ENCODE measurements around the gene LPP. TPM values are rescaled to one million over a fixed set of nuclear protein-coding genes. Genes with fewer than 3 reads are reported as not detected.
A peak's percentile ranks its signal among the peaks of the same experiment; 100 is the strongest.

The LPP gene
- total RNA-seq, 1 donor from 2014 or later = 97.4 TPM

GRCh38 chr3:188827576-188827975 lies 673.6 kb downstream of the LPP start:
- peaks cover 22% of the 10 kb centered on the region for H3K4me1 ChIP-seq

GRCh38 chr3:188829130-188829529 lies 675.2 kb downstream of the LPP start:
- Histone ChIP-seq H3K4me3 (no peak overlapping the region), H3K27me3 (ENCODE audit: low read depth) (no peaks in the 10 kb centered on the region), H3K36me3 (no peaks in the 10 kb centered on the region), H3K9me3 (replicated peaks) (no peaks in the 10 kb centered on the region), H3K27ac (replicated peaks) (no peak overlapping the region), H3K4me1 (peaks cover 33% of the 10 kb centered on the region)
- intact Hi-C loops (cut with micrococcal nuclease) = no loop called here
- DNase-seq = no peak
- TF ChIP-seq CTCF (IDR thresholded peaks at IDR 0.05; ENCODE audit: borderline replicate concordance) = no peak

More at GRCh38 chr3:188827576-188827975, 673.6 kb downstream of the LPP start:
- no peak for TF ChIP-seq CTCF (IDR thresholded peaks at IDR 0.05; ENCODE audit: borderline replicate concordance)
- Histone ChIP-seq H3K4me3 (no peak overlapping the region), H3K9me3 (replicated peaks) (no peaks in the 10 kb centered on the region), H3K27ac (replicated peaks) (no peak overlapping the region), H3K36me3 (no peaks in the 10 kb centered on the region), H3K27me3 (ENCODE audit: low read depth) (no peaks in the 10 kb centered on the region)
- intact Hi-C loops (cut with micrococcal nuclease) = no loop called here
- DNase-seq = no peak

GRCh38 chr3:188829576-188829975 lies 675.6 kb downstream of the LPP start:
- Histone ChIP-seq H3K4me3 (no peak overlapping the region), H3K4me1 (peaks cover 30% of the 10 kb centered on the region), H3K9me3 (replicated peaks) (no peaks in the 10 kb centered on the region), H3K36me3 (no peaks in the 10 kb centered on the region), H3K27me3 (ENCODE audit: low read depth) (no peaks in the 10 kb centered on the region), H3K27ac (replicated peaks) (no peak overlapping the region)
- DNase-seq = no peak
- intact Hi-C loops (cut with micrococcal nuclease) = no loop called here
- no peak for TF ChIP-seq CTCF (IDR thresholded peaks at IDR 0.05; ENCODE audit: borderline replicate concordance)

- H3K27ac ChIP-seq (replicated peaks) = no peak overlapping the region
- H3K27me3 ChIP-seq (ENCODE audit: low read depth) = no peaks in the 10 kb centered on the region
- H3K9me3 ChIP-seq (replicated peaks) = no peaks in the 10 kb centered on the region
- H3K4me1 ChIP-seq = peaks cover 29% of the 10 kb centered on the region
- H3K36me3 ChIP-seq = no peaks in the 10 kb centered on the region
- DNase-seq = no peak
- peak; percentile 22 for TF ChIP-seq CTCF (IDR thresholded peaks at IDR 0.05; ENCODE audit: borderline replicate concordance)
- intact Hi-C loops (cut with micrococcal nuclease) = no loop called here
- no peak overlapping the region for H3K4me3 ChIP-seq
Observed at GRCh38 chr3:188830893-188831292, 676.9 kb downstream of the LPP start.

GRCh38 chr3:188832146-188832545 lies 678.2 kb downstream of the LPP start:
- H3K9me3 ChIP-seq (replicated peaks) = no peaks in the 10 kb centered on the region
- no peak for TF ChIP-seq CTCF (IDR thresholded peaks at IDR 0.05; ENCODE audit: borderline replicate concordance)
- DNase-seq = no peak
- H3K4me3 ChIP-seq = no peak overlapping the region
- no peaks in the 10 kb centered on the region for H3K27me3 ChIP-seq (ENCODE audit: low read depth)
- intact Hi-C loops (cut with micrococcal nuclease) = no loop called here
- H3K36me3 ChIP-seq = no peaks in the 10 kb centered on the region
- peaks cover 26% of the 10 kb centered on the region for H3K4me1 ChIP-seq
- H3K27ac ChIP-seq (replicated peaks) = no peak overlapping the region
